GM21528 (cell line): ENCODE measurements around the gene PRPSAP1.
"Not testable (repeated sequence)": the region's sequence is repeated elsewhere in the genome, so short reads cannot be mapped to it uniquely, and the experiment has no call there.

Experiments
- ATAC-seq: cut with Tn5 transposase; IDR thresholded peaks from one replicate; pipeline ENCODE4 v1.9.1; 2021; ENCODE audit warnings: mild to moderate bottlenecking, moderate library complexity; ENCODE audit not compliant: unreplicated experiment, low FRiP score

PRPSAP1 gene

DNA sequence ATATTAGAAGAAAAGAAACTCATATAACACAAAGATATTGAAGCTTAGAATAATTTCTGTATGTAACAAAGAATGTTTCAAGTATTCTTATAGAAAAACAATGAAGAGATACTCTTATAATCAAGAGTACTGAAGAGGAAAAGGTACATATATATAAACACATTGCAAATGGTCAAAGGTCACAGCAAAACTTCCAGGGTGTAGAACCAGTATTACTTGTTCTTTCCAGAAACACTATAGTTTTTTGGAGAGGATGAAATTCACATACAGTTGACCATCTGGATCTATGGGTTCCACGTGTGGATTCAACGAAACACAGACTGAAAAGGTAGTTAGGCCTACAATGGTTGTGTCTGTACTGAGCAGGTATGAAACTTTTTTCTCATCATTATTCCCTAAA, 22.6 kb downstream of the PRPSAP1 start:
- ATAC-seq: no peak

- no peak for ATAC-seq
Measured at GRCh38 chr17:76329664-76330063, 24.1 kb downstream of the PRPSAP1 start.

- no peak for ATAC-seq
Measured at GRCh38 chr17:76327696-76328095, 26.0 kb downstream of the PRPSAP1 start.

- ATAC-seq: no peak
Measured at GRCh38 chr17:76326306-76326705, 27.4 kb downstream of the PRPSAP1 start.

DNA sequence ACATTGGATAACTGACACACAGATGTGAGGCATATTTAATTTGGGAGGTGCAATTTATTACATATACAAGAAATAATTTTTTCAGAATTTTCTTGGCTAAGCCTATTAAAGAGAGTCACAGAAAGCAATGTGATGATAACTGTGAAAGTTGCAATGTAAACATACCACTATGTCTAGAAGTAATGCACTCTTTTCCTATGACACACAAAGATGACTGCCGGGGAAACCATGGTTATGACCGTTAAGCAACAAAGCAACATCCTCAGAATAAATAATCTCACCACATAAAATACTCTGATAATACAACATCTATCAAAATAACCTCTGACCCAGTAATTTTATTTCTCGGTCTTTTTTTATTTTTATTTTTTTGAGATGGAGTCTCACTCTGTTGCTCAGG, 35.1 kb downstream of the PRPSAP1 start:
- ATAC-seq: no peak

DNA sequence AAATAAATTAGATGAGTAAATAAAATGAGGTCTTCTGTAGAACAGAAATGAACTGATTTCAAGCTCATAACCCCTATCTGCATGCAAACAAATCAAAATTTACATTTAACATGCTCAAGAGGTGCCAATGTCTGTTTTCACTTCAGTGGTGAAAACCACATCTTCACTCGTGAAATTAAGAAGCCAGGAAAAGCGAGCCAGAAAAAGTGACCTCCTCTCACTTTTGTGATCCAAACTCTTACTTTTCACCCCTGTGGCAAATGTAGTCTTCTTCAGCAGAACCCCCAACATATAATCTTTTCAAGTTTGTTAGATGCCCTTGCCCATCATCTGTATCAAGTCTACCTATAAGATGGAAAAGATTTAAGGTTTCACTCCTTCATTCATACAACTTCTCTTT, 36.2 kb downstream of the PRPSAP1 start:
- no peak for ATAC-seq

DNA sequence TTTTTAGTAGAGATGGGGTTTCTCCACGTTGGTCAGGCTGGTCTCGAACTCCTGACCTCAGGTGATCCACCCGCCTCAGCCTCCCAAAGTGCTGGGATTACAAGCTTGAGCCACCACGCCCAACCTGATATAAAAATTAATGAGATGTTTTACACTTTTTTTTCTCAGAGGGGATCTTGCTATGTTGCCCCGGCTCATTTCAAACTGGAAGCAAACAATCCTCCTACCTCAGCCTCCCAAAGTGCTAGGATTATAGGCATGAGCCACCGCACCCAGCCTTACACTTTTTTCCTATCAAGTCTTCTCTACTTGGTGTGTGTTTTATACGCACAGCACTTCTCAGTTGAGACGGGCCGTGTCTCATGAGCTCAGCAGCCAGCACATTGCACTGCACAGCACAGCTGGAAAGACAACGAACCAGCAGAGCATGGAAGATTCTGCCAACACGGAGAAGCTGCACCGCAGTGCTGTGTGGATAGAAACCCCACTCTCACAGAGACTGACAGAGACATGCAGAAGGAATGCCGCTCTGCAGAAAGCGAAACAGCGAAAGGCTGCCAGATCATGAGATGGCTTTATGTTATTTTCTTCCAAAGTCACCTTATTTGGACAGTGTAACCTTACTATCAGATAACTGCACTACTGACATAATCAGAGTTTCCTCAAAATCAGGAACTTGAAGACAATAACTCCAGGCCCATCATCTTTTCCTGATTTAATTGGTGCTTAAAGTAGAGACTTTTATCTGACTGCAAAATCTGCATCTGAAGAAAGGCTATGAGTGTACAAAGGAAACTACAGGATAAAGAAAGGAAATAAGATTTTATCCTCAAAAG, 39.1 kb downstream of the PRPSAP1 start:
- ATAC-seq: no peak

GRCh38 chr17:76312735-76313134, 41.0 kb downstream of the PRPSAP1 start:
- no peak for ATAC-seq

DNA sequence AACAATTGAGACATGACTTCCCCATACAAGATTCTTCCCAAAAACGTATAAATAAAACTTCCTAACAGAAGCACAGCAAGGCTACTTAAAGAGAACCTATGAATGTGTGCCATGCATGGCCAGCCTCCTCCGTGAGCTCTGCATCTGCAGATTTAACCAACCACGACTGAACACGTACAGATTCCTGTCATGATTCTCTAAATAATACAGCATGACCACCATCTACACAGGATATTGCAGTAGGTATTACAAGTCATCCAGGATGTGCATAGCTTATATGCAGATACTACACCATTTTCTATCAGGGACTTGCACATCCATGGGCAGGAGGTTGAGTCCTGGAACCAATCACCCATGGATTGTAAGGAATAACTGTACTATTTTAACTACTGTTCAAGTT, 44.3 kb downstream of the PRPSAP1 start:
- no peak for ATAC-seq

- no peak for ATAC-seq
Measured at GRCh38 chr17:76307966-76308338, 45.8 kb downstream of the PRPSAP1 start, which contains the start of gene QRICH2. TSS of gene QRICH2 (minus strand) at chr17:76308276. CDS start at chr17:76307998, 278 bp downstream.

DNA sequence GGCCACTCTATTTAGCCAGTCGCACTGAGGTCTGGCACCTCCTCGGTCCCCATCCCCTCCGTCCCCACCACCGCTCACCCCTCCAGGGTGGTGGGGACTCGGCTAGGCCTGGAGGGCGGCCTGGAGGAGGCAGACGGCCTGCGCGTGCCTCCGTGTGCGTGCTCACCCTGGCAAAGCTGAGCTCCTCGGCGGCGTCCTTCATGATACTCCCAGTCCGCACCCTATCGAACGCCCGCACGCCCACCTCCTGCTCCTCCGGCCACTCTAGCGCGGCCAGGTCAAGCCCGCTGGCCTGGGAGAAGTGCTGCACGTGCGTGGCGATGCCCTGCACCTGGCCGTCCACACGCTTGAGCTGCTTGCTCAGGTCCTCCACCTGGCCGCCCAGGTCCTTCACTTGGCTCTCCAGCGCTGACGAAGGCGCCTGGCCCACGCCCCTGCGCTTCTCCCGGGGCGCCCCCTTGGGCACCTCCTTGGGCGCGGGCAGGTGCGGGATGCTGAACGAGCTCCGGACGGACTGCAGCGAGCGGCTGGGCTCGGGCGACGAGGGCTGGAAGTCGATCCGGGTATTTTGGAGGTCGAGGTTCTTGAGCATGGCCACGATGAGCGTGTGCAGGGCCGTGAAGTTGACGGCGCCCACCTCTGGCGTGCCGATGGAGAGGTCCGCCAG, 46.3 kb downstream of the PRPSAP1 start:
- ATAC-seq: no peak

- not testable (repeated sequence) for ATAC-seq
Measured at GRCh38 chr17:76305135-76305454, 48.6 kb downstream of the PRPSAP1 start.

- no peak for ATAC-seq
Measured at GRCh38 chr17:76304226-76305134, 49.2 kb downstream of the PRPSAP1 start.

GRCh38 chr17:76297436-76297835, 56.3 kb downstream of the PRPSAP1 start:
- no peak for ATAC-seq

DNA sequence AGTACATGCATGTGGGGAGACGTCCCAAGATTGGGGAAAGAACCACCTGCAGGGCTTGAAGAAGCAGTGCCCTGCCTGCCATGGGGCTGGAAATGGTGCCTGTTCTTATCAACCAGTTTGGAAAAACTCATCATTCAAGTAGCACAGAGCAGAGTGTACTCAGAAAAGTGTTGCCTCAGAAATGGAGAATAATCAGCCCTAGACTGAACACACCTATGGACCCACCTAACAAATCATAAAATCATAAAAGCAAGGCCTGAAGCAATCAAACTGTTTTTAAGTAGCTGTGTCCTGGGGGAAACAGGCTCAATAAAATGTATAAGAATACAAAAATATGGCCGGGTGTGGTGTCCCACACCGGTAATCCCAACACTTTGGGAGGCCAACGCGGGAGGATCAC, 56.8 kb downstream of the PRPSAP1 start:
- no peak for ATAC-seq

GRCh38 chr17:76296186-76296585, 57.5 kb downstream of the PRPSAP1 start:
- ATAC-seq: no peak

GRCh38 chr17:76293106-76293505, 60.6 kb downstream of the PRPSAP1 start:
- no peak for ATAC-seq

- ATAC-seq: no peak
Measured at GRCh38 chr17:76292567-76292966, 61.1 kb downstream of the PRPSAP1 start.

- no peak for ATAC-seq
Measured at GRCh38 chr17:76281573-76282371, 71.9 kb downstream of the PRPSAP1 start.

DNA sequence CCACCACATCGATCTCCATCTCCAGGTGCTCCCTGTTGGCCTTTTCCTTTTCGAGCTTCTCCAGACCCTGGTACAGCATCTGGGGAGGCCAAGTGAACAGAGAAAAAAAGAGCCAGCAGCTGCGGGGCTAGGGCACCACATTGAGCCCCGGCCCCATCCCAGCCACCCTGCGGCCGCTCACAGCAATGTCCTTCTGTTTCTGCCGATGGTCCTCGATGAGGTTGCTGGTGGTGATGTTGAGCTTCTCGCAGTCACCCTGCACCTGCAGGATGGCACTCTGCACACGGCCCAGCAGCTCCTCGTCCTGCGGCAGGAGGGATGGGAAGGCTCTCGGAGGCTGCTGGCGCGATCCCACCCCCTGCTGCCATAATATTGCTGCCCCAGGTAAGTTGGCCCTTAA, 73.1 kb downstream of the PRPSAP1 start:
- no peak for ATAC-seq
